Measurements from ENCODE around the gene KPNA4. TPM values are rescaled to one million over a fixed set of nuclear protein-coding genes. Genes with fewer than 3 reads are reported as not detected.

KPNA4 gene
- total and polyA plus RNA-seq, 2 donors (not counting 1 experiment from before 2014, with no cell fraction given): 33.0 to 38.8 TPM

DNA sequence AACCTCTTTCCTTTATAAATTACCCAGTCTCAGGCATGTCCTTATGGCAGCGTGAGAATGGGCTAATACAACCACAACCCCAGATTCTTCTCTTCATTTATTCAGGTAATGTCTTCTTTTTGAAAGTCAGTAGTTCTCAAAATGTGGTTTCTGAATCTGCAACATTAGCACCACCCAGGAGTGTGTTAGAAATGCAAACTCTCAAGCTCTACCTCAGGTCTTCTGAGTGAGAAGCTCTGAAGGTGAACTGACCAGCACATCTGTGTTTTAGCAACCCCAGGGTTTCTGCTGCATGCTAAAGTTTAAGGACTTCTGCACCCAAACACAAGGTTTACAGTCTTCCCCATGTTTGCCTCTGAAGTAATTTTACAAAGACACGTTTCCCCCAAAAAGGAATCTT lies 93.5 kb downstream of the KPNA4 start:
- H3K27me3 ChIP-seq (ENCODE audit: control insufficient read depth, insufficient read depth, low read length): no peaks in the 10 kb centered on the region
- no peak overlapping the region for H3K4me2 ChIP-seq (ENCODE audit: extremely low read depth, insufficient read depth, low read length)
- H2AFZ ChIP-seq (ENCODE audit: low read length): no peak overlapping the region
- H3K9me3 ChIP-seq (ENCODE audit: control insufficient read depth, insufficient read depth, low read depth, low read length): no peaks in the 10 kb centered on the region
- H3K9ac ChIP-seq (ENCODE audit: insufficient read depth, low read length): no peak overlapping the region
- peaks cover 19% of the 10 kb centered on the region for H3K4me1 ChIP-seq (ENCODE audit: control insufficient read depth, extremely low read depth, insufficient read depth, low read length)
- H3K79me2 ChIP-seq (ENCODE audit: control insufficient read depth, insufficient read depth, low read length): no peaks in the 10 kb centered on the region
- no peak overlapping the region for H3K27ac ChIP-seq (ENCODE audit: insufficient read depth, low read length)
- no peaks in the 10 kb centered on the region for H3K36me3 ChIP-seq (ENCODE audit: control insufficient read depth, insufficient read depth, low read length)
- TF ChIP-seq EZH2 (IDR thresholded peaks at IDR 0.05; ENCODE audit: low read length, missing control alignments): no peak
- TF ChIP-seq, protein P1, sequence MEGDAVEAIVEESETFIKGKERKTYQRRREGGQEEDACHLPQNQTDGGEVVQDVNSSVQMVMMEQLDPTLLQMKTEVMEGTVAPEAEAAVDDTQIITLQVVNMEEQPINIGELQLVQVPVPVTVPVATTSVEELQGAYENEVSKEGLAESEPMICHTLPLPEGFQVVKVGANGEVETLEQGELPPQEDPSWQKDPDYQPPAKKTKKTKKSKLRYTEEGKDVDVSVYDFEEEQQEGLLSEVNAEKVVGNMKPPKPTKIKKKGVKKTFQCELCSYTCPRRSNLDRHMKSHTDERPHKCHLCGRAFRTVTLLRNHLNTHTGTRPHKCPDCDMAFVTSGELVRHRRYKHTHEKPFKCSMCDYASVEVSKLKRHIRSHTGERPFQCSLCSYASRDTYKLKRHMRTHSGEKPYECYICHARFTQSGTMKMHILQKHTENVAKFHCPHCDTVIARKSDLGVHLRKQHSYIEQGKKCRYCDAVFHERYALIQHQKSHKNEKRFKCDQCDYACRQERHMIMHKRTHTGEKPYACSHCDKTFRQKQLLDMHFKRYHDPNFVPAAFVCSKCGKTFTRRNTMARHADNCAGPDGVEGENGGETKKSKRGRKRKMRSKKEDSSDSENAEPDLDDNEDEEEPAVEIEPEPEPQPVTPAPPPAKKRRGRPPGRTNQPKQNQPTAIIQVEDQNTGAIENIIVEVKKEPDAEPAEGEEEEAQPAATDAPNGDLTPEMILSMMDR (conservative IDR thresholded peaks at IDR 0.05 in 1 of 2, IDR thresholded peaks at IDR 0.05 in 1 of 2; ENCODE audit: low read depth in 1 of 2, low read length in 2 of 2): no peak
- H3K4me3 ChIP-seq (replicated peaks in 1 of 4; ENCODE audit: control extremely low read depth in 1 of 4, insufficient read depth in 1 of 4, low read depth in 3 of 4, low read length in 4 of 4): no peak overlapping the region
- DNase-seq (ENCODE audit: low read depth in 2 of 2): no peak
- no peaks in the 10 kb centered on the region for H4K20me1 ChIP-seq (ENCODE audit: control insufficient read depth, extremely low read depth, insufficient read depth, low read length)

DNA sequence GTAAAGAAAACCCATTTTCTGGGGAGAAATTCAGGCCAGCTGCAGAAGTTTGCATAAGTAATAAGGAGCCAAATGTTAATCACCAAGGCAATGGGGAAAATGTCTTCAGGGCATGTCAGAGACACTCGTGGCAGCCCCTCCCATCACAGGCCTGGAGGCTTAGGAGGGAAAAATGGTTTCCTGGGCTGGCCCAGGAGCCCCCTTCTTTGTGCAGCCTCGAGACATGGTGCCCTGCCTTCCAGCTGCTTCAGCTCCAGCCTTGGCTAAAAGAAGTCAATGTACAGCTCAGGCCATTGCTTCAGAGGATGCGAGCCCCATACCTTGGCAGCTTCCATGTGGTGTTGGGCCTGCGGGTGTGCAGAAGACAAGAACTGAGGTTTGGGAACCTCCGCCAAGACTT lies 95.2 kb downstream of the KPNA4 start:
- H3K79me2 ChIP-seq (ENCODE audit: control insufficient read depth, insufficient read depth, low read length): no peaks in the 10 kb centered on the region
- no peak overlapping the region for H2AFZ ChIP-seq (ENCODE audit: low read length)
- no peaks in the 10 kb centered on the region for H3K27me3 ChIP-seq (ENCODE audit: control insufficient read depth, insufficient read depth, low read length)
- DNase-seq (ENCODE audit: low read depth in 2 of 2): no peak
- TF ChIP-seq EZH2 (IDR thresholded peaks at IDR 0.05; ENCODE audit: low read length, missing control alignments): no peak
- TF ChIP-seq, protein P1 (conservative IDR thresholded peaks at IDR 0.05 in 1 of 2, IDR thresholded peaks at IDR 0.05 in 1 of 2; ENCODE audit: low read depth in 1 of 2, low read length in 2 of 2): no peak
- H3K4me2 ChIP-seq (ENCODE audit: extremely low read depth, insufficient read depth, low read length): no peak overlapping the region
- H3K9me3 ChIP-seq (ENCODE audit: control insufficient read depth, insufficient read depth, low read depth, low read length): no peaks in the 10 kb centered on the region
- H3K27ac ChIP-seq (ENCODE audit: insufficient read depth, low read length): no peak overlapping the region
- no peak overlapping the region for H3K9ac ChIP-seq (ENCODE audit: insufficient read depth, low read length)
- no peak overlapping the region for H3K4me3 ChIP-seq (replicated peaks in 1 of 4; ENCODE audit: control extremely low read depth in 1 of 4, insufficient read depth in 1 of 4, low read depth in 3 of 4, low read length in 4 of 4)
- H3K4me1 ChIP-seq (ENCODE audit: control insufficient read depth, extremely low read depth, insufficient read depth, low read length): peaks cover 19% of the 10 kb centered on the region
- H4K20me1 ChIP-seq (ENCODE audit: control insufficient read depth, extremely low read depth, insufficient read depth, low read length): no peaks in the 10 kb centered on the region
- H3K36me3 ChIP-seq (ENCODE audit: control insufficient read depth, insufficient read depth, low read length): no peaks in the 10 kb centered on the region

DNA sequence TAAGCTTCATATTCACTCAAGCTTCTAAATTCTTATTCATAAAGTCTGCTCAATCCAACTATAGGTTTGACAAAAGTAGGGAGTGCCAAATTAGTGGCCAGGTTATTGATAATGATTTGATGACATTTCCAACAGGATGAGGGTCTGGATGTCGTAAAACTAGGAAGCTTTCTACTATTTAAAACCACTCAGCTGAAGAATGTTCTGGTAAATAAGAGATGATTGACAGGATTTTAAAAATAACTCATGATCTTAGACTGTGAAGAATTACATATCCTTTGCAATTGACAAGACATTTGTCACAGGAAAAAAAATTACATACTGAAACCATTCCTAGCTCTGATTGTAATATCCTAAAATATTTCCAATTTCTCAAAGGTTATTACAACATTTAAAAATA lies 100.4 kb downstream of the KPNA4 start:
- no peaks in the 10 kb centered on the region for H3K36me3 ChIP-seq (ENCODE audit: control insufficient read depth, insufficient read depth, low read length)
- no peaks in the 10 kb centered on the region for H4K20me1 ChIP-seq (ENCODE audit: control insufficient read depth, extremely low read depth, insufficient read depth, low read length)
- no peak for DNase-seq (ENCODE audit: low read depth in 2 of 2)
- H2AFZ ChIP-seq (ENCODE audit: low read length): no peak overlapping the region
- H3K9ac ChIP-seq (ENCODE audit: insufficient read depth, low read length): no peak overlapping the region
- H3K9me3 ChIP-seq (ENCODE audit: control insufficient read depth, insufficient read depth, low read depth, low read length): no peaks in the 10 kb centered on the region
- H3K27ac ChIP-seq (ENCODE audit: insufficient read depth, low read length): no peak overlapping the region
- H3K4me2 ChIP-seq (ENCODE audit: extremely low read depth, insufficient read depth, low read length): no peak overlapping the region
- no peaks in the 10 kb centered on the region for H3K4me1 ChIP-seq (ENCODE audit: control insufficient read depth, extremely low read depth, insufficient read depth, low read length)
- H3K4me3 ChIP-seq (replicated peaks in 1 of 4; ENCODE audit: control extremely low read depth in 1 of 4, insufficient read depth in 1 of 4, low read depth in 3 of 4, low read length in 4 of 4): no peak overlapping the region
- TF ChIP-seq EZH2 (IDR thresholded peaks at IDR 0.05; ENCODE audit: low read length, missing control alignments): no peak
- TF ChIP-seq, protein P1 (conservative IDR thresholded peaks at IDR 0.05 in 1 of 2, IDR thresholded peaks at IDR 0.05 in 1 of 2; ENCODE audit: low read depth in 1 of 2, low read length in 2 of 2): no peak
- H3K79me2 ChIP-seq (ENCODE audit: control insufficient read depth, insufficient read depth, low read length): no peaks in the 10 kb centered on the region
- no peaks in the 10 kb centered on the region for H3K27me3 ChIP-seq (ENCODE audit: control insufficient read depth, insufficient read depth, low read length)

Measured in fibroblast of lung (primary cell).